Measurements from ENCODE around the gene PRSS36. TPM values are rescaled to one million over a fixed set of nuclear protein-coding genes. Genes with fewer than 3 reads are reported as not detected.
A peak's percentile ranks its signal among the peaks of the same experiment; 100 is the strongest.

PRSS36 gene
- total and polyA plus RNA-seq, 9 of the 15 experiments (the other 6 are each of a cell fraction or from before 2014, with no cell fraction given): 0.09 to 1.2 (median 0.54) TPM; not detected in 2

GRCh38 chr16:31190818-31191444 lies 41.1 kb upstream of the PRSS36 start (continued):
- no peak for TF ChIP-seq REST (IDR thresholded peaks at IDR 0.05; ENCODE audit: borderline replicate concordance)
- no peak for TF ChIP-seq REST (CRISPR knock-in tag; IDR thresholded peaks at IDR 0.05; ENCODE audit: low read depth)
- peak; percentile 57 for TF ChIP-seq POLR2B (IDR thresholded peaks at IDR 0.05; ENCODE audit: low read depth, partially characterized antibody)
- peak; percentile 51 for TF ChIP-seq SUPT5H (IDR thresholded peaks at IDR 0.05)
- 0 out of 2 replicates have a peak, but pooled peaks have one; percentile 1 for TF ChIP-seq FOXK1 (CRISPR knock-in tag; IDR thresholded peaks at IDR 0.05; ENCODE audit: borderline replicate concordance)
- TF ChIP-seq XRCC4 (IDR thresholded peaks at IDR 0.05; ENCODE audit: extremely low read depth, insufficient read depth, insufficient read length): no peak
- TF ChIP-seq PRDM10 (IDR thresholded peaks at IDR 0.05; ENCODE audit: partially characterized antibody): no peak
- TF ChIP-seq ZZZ3 (IDR thresholded peaks at IDR 0.05): no peak
- 0 out of 2 replicates have a peak, but pooled peaks have one; percentile 32 for TF ChIP-seq ARID4B (CRISPR knock-in tag; IDR thresholded peaks at IDR 0.05)
- TF ChIP-seq NCOA1 (IDR thresholded peaks at IDR 0.05; ENCODE audit: low read depth): no peak
- TF ChIP-seq POLR2H (tag; IDR thresholded peaks at IDR 0.05; ENCODE audit: low read depth): no peak

Measured in K562 (cell line).